IPS DF 6.9 (cell line): ENCODE results near the gene SRP14.
A peak's percentile ranks its signal among the peaks of the same experiment; 100 is the strongest.

ENCODE experiments used
- DNase-seq: peaks from one replicate; pipeline ENCODE4 v3.0.0-alpha.2; 2013; ENCODE audit warnings: low read depth, low spot score
- H3K27ac ChIP-seq: one replicate; pipeline ENCODE4 v1.5.1; 2013; ENCODE audit warnings: low read length, control low read depth
- H3K27me3 ChIP-seq: 2 replicates; pipeline ENCODE4 v1.6.1; 2013; ENCODE audit warnings: mild to moderate bottlenecking, low read length; ENCODE audit not compliant: control insufficient read depth, insufficient read depth
- H3K36me3 ChIP-seq: 2 replicates; pipeline ENCODE4 v1.6.1; 2013; ENCODE audit warnings: low read length; ENCODE audit not compliant: control insufficient read depth, insufficient read depth
- H3K4me1 ChIP-seq: 2 replicates; pipeline ENCODE4 v1.6.1; 2013; ENCODE audit warnings: low read length; ENCODE audit not compliant: control insufficient read depth, insufficient read depth
- H3K4me3 ChIP-seq: 2 replicates; pipeline ENCODE4 v1.5.1; 2013; ENCODE audit warnings: mild to moderate bottlenecking, low read length
- H3K9me3 ChIP-seq: 2 replicates; pipeline ENCODE4 v1.6.1; 2013; ENCODE audit warnings: low read length, inconsistent platforms; ENCODE audit not compliant: control insufficient read depth, insufficient read depth
- WGBS: extraction: QIAGEN DNeasy Blood & Tissue Kit; methylation state at CpG from one replicate; pipeline ENCODE4 v1.1.7; 2013; ENCODE audit warnings: mixed read lengths, missing lambda C conversion rate; ENCODE audit not compliant: insufficient read length, insufficient coverage; 5-methylcytosine and 5-hydroxymethylcytosine counted together

Gene SRP14, protein sequence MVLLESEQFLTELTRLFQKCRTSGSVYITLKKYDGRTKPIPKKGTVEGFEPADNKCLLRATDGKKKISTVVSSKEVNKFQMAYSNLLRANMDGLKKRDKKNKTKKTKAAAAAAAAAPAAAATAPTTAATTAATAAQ

GRCh38 chr15:40038638-40039543, at the start of gene SRP14:
Gene SRP14, minus strand, starts transcription at chr15:40039181. Its CDS starts 65 bp downstream, at chr15:40039116.
- H3K4me3 ChIP-seq, result peak within 1 kb of the TSS; percentile 75
- H3K27ac ChIP-seq, result no peak within 1 kb of the TSS
- peak; percentile 75 for DNase-seq
- H3K36me3 ChIP-seq, result peaks cover 13% of the 10 kb centered on the region
- H3K9me3 ChIP-seq, result no peaks in the 10 kb centered on the region
- peaks cover 2% of the 10 kb centered on the region; the same call in 1 of the 2 replicates for H3K4me1 ChIP-seq
- no peaks in the 10 kb centered on the region for H3K27me3 ChIP-seq
- no CpG with 5 or more reads among the region's 59 CpGs for WGBS

- H3K9me3 ChIP-seq, result no peaks in the 10 kb centered on the region
- no peaks in the 10 kb centered on the region; the same call in 1 of the 2 replicates for H3K36me3 ChIP-seq
- no peaks in the 10 kb centered on the region for H3K27me3 ChIP-seq
- H3K4me1 ChIP-seq, result peaks cover 30% of the 10 kb centered on the region
- H3K27ac ChIP-seq, result no peak overlapping the region
- WGBS, result no CpG with 5 or more reads among the region's 9 CpGs
- DNase-seq, result no peak
- no peak overlapping the region for H3K4me3 ChIP-seq
These were observed 49.3 kb upstream of the SRP14 start for GRCh38 chr15:40087991-40088928.

- no peak overlapping the region for H3K4me3 ChIP-seq
- no peaks in the 10 kb centered on the region for H3K9me3 ChIP-seq
- H3K4me1 ChIP-seq, result peaks cover 23% of the 10 kb centered on the region
- H3K36me3 ChIP-seq, result no peaks in the 10 kb centered on the region; the same call in 1 of the 2 replicates
- H3K27me3 ChIP-seq, result no peaks in the 10 kb centered on the region
- no peak for DNase-seq
- no peak overlapping the region for H3K27ac ChIP-seq
- no CpG with 5 or more reads among the region's 14 CpGs for WGBS
These were observed 48.3 kb upstream of the SRP14 start for GRCh38 chr15:40087068-40087810.

DNA sequence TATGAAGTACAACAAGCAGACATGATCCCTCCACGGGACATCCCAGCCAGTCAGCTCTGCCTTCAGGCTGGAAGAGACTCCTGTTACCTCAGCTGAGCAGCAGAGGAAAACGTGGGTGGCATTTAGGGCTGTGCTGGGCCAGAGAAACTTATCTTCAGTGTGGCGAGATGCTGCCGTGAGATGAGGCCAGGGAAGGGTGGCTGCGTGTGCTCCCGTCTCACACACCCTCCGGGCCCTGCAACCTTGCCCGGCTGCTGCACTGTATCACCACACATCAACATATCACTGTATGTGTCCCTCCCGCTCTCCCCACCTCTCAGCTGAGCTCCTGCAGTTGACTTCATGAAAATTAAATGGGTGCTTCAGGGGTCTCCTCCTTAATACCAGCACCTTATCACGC, 46.3 kb upstream of the SRP14 start:
- no peaks in the 10 kb centered on the region for H3K36me3 ChIP-seq
- no CpG with 5 or more reads among the region's 10 CpGs for WGBS
- DNase-seq, result no peak
- no peaks in the 10 kb centered on the region for H3K9me3 ChIP-seq
- no peaks in the 10 kb centered on the region; the same call in 1 of the 2 replicates for H3K27me3 ChIP-seq
- H3K4me1 ChIP-seq, result peaks cover 19% of the 10 kb centered on the region
- H3K27ac ChIP-seq, result no peak overlapping the region
- no peak overlapping the region for H3K4me3 ChIP-seq

- Histone ChIP-seq H3K4me1 (peaks cover 19% of the 10 kb centered on the region), H3K36me3 (no peaks in the 10 kb centered on the region), H3K27me3 (no peaks in the 10 kb centered on the region; the same call in 1 of the 2 replicates), H3K4me3 (no peak overlapping the region), H3K9me3 (no peaks in the 10 kb centered on the region), H3K27ac (no peak overlapping the region)
- no peak for DNase-seq
- no CpG with 5 or more reads among the region's 9 CpGs for WGBS
These were observed 45.7 kb upstream of the SRP14 start for GRCh38 chr15:40084650-40085049.

- DNase-seq, result no peak
These were observed 43.4 kb upstream of the SRP14 start for GRCh38 chr15:40082195-40082883.

DNA sequence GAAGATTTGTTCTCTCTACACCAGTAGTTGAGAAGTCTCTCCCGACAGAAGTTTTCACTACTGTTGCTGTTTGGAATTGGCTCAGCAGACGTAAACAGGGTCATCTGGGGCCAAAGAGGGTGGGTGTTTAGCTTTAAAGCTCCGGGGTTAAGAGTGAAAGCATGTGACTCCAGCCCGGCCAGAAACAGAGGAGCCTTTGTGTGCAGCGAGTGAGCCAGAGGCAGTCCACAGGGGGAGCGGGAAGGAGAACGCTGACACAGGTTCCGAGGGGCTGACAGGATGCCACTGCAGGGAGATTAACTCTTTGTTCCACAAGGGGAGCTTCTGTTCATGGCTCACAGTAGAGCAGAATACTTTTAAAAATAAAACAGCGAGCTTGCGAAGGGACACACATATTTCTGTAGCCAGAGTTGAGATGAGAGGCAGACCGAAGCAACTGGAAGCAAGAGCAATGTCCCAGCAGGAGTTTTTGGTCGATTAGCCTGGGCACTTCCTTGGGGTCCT, 42.8 kb upstream of the SRP14 start:
- no peak overlapping the region for H3K4me3 ChIP-seq
- H3K9me3 ChIP-seq, result no peaks in the 10 kb centered on the region
- no peak for DNase-seq
- no peaks in the 10 kb centered on the region for H3K36me3 ChIP-seq
- H3K4me1 ChIP-seq, result peaks cover 2% of the 10 kb centered on the region
- H3K27ac ChIP-seq, result no peak overlapping the region
- WGBS, result no CpG with 5 or more reads among the region's 12 CpGs
- H3K27me3 ChIP-seq, result no peaks in the 10 kb centered on the region; the same call in 1 of the 2 replicates

More at GRCh38 chr15:40082195-40082883, 43.4 kb upstream of the SRP14 start:
- H3K9me3 ChIP-seq, result no peaks in the 10 kb centered on the region
- H3K27me3 ChIP-seq, result no peaks in the 10 kb centered on the region; the same call in 1 of the 2 replicates
- no CpG with 5 or more reads among the region's 12 CpGs for WGBS
- H3K4me1 ChIP-seq, result peaks cover 2% of the 10 kb centered on the region
- no peak overlapping the region for H3K4me3 ChIP-seq
- no peak overlapping the region for H3K27ac ChIP-seq
- H3K36me3 ChIP-seq, result no peaks in the 10 kb centered on the region

DNA sequence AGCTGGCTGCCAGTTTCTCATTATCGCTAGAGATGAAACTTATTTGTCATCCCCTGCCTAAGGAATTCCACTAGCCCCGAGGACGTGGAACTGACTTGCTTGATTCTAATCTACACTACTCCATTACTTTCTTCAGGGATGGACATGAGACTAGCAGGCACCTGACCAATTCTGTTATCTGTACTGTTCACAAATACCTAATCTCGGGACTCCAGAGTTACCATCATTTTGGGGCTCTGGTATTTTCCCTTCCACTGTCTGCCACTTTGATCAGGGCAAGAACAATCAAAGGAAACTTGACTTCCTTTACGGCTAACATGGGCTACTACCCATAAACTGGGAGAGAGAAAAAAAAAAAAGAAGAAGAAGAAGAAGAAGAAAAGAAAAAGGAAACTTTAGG, 41.9 kb upstream of the SRP14 start:
- no peak overlapping the region for H3K27ac ChIP-seq
- DNase-seq, result no peak
- H3K36me3 ChIP-seq, result no peaks in the 10 kb centered on the region
- H3K27me3 ChIP-seq, result no peaks in the 10 kb centered on the region; the same call in 1 of the 2 replicates
- H3K9me3 ChIP-seq, result no peaks in the 10 kb centered on the region
- no CpG with 5 or more reads among the region's 5 CpGs for WGBS
- peaks cover 2% of the 10 kb centered on the region for H3K4me1 ChIP-seq
- no peak overlapping the region for H3K4me3 ChIP-seq

- Histone ChIP-seq H3K27ac (no peak overlapping the region), H3K36me3 (no peaks in the 10 kb centered on the region), H3K4me1 (peaks cover 2% of the 10 kb centered on the region), H3K4me3 (no peak overlapping the region), H3K9me3 (no peaks in the 10 kb centered on the region), H3K27me3 (no peaks in the 10 kb centered on the region; the same call in 1 of the 2 replicates)
- DNase-seq, result no peak
- WGBS, result no CpG with 5 or more reads among the region's 1 CpG
These were observed 41.1 kb upstream of the SRP14 start for GRCh38 chr15:40080104-40080503.
